ENCODE measurements around the gene TAOK2.

Gene TAOK2

GRCh38 chr16:29988346-29989075 is 14.8 kb downstream of the TAOK2 start:
- DNase-seq: no peak

GRCh38 chr16:29989111-29989858 is 15.6 kb downstream of the TAOK2 start:
- DNase-seq: no peak

GRCh38 chr16:29990034-29990433 is 16.4 kb downstream of the TAOK2 start:
- no peak for DNase-seq

- DNase-seq: no peak
Measured at GRCh38 chr16:29990883-29991570, 17.4 kb downstream of the TAOK2 start.

GRCh38 chr16:29991571-29991904 is 17.9 kb downstream of the TAOK2 start:
- no peak for DNase-seq

- DNase-seq: no peak
Measured at GRCh38 chr16:29992344-29992967, 18.8 kb downstream of the TAOK2 start.

GRCh38 chr16:29993191-29993902 is 19.7 kb downstream of the TAOK2 start:
- no peak for DNase-seq

GRCh38 chr16:29993903-29994599 is 20.4 kb downstream of the TAOK2 start:
- DNase-seq: no peak

GRCh38 chr16:29994600-29995323 is 21.1 kb downstream of the TAOK2 start:
- no peak for DNase-seq

GRCh38 chr16:29995324-29995910 is 21.7 kb downstream of the TAOK2 start, which contains the start of gene HIRIP3:
HIRIP3 (minus strand) TSS chr16:29995617; CDS start chr16:29995605, 12 bp downstream.
- DNase-seq: peak; percentile 71

- DNase-seq: peak; percentile 90
Measured at GRCh38 chr16:29995911-29996765, 22.5 kb downstream of the TAOK2 start, which contains the start of gene INO80E. INO80E (plus strand) TSS chr16:29996241; CDS start chr16:29996311, 70 bp downstream.

- DNase-seq: no peak
Measured at GRCh38 chr16:29996766-29997250, 23.1 kb downstream of the TAOK2 start.

- DNase-seq: no peak
Measured at GRCh38 chr16:29999605-30000004, 25.9 kb downstream of the TAOK2 start.

GRCh38 chr16:30000735-30001631 is 27.3 kb downstream of the TAOK2 start:
- DNase-seq: no peak

GRCh38 chr16:30002614-30003346 is 29.1 kb downstream of the TAOK2 start:
- no peak for DNase-seq

GRCh38 chr16:30003670-30004423 is 30.2 kb downstream of the TAOK2 start:
- DNase-seq: no peak

GRCh38 chr16:30004424-30004776 is 30.7 kb downstream of the TAOK2 start:
- DNase-seq: peak; percentile 70
